ENCODE data around the gene SMC1B. TPM values are rescaled to one million over a fixed set of nuclear protein-coding genes. Genes with fewer than 3 reads are reported as not detected.
"Not testable (repeated sequence)": the region's sequence is repeated elsewhere in the genome, so short reads cannot be mapped to it uniquely, and the experiment has no call there.

The SMC1B gene
- total RNA-seq, 1 donor from 2014 or later = 0.06 TPM

GRCh38 chr22:45450921-45451651 is 37.7 kb upstream of the SMC1B start:
- Mint-ChIP-seq H3K9me3 (no peaks in the 10 kb centered on the region), H3K27me3 (ENCODE audit: insufficient read depth, low read depth) (peaks cover 13% of the 10 kb centered on the region), H3K4me1 (peaks cover 12% of the 10 kb centered on the region), H3K36me3 (no peaks in the 10 kb centered on the region), H3K27ac (no peak overlapping the region), H3K4me3 (no peak overlapping the region)
- Histone ChIP-seq H3K27me3 (no peaks in the 10 kb centered on the region), H3K9me3 (ENCODE audit: low read depth) (no peaks in the 10 kb centered on the region), H3F3A (ENCODE audit: low read depth) (no peaks in the 10 kb centered on the region), H3K27ac (no peak overlapping the region), H3K4me3 (no peak overlapping the region), H3K4me2 (no peak overlapping the region), H3K4me1 (no peaks in the 10 kb centered on the region), H3K36me3 (no peaks in the 10 kb centered on the region), H3K9ac (no peak overlapping the region), H3K79me2 (ENCODE audit: low read depth) (no peaks in the 10 kb centered on the region), H2AFZ (replicated peaks) (no peak overlapping the region), H4K20me1 (ENCODE audit: low read depth) (no peaks in the 10 kb centered on the region)
- TF ChIP-seq EZH2 (IDR thresholded peaks at IDR 0.05) = no peak
- TF ChIP-seq, protein P1, sequence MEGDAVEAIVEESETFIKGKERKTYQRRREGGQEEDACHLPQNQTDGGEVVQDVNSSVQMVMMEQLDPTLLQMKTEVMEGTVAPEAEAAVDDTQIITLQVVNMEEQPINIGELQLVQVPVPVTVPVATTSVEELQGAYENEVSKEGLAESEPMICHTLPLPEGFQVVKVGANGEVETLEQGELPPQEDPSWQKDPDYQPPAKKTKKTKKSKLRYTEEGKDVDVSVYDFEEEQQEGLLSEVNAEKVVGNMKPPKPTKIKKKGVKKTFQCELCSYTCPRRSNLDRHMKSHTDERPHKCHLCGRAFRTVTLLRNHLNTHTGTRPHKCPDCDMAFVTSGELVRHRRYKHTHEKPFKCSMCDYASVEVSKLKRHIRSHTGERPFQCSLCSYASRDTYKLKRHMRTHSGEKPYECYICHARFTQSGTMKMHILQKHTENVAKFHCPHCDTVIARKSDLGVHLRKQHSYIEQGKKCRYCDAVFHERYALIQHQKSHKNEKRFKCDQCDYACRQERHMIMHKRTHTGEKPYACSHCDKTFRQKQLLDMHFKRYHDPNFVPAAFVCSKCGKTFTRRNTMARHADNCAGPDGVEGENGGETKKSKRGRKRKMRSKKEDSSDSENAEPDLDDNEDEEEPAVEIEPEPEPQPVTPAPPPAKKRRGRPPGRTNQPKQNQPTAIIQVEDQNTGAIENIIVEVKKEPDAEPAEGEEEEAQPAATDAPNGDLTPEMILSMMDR (IDR thresholded peaks at IDR 0.05) = no peak
- no peak for TF ChIP-seq EZH2phosphoT487 (IDR thresholded peaks at IDR 0.05)
- DNase-seq (ENCODE audit: low spot score) = no peak

DNA sequence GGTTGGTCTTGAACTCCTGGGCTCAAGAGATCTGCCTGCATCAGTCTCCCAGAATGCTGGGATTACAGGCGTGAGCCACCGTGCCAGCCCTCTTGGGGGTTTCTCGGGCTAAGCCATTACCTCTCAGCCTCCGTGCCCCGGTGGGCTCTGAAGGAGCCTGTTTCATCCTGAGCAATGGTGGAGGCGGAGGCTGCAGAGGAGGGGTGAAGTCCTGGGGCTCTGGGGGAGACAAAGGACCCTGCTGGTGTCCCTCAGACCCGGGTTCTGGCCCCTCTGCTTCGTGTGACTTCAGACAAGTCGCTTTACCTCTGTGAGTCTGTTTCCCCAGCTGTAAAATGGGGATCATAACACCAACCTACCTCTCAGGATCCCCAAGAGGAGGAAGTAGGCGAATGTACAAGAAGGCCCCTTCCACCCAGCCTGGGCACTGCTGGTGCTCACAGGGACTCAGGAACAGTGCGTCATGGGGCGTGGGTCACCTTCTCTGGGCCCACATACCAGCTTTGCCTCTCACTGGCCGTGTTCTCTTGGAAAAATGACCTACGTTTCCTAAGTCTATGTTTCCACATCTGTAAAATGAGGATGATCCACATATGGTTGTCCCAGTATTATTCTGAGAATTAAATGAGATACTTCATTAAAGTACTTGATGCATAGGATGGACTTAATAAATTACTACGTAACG is 36.8 kb upstream of the SMC1B start:
- Histone ChIP-seq H3F3A (ENCODE audit: low read depth) (no peaks in the 10 kb centered on the region), H3K4me3 (no peak overlapping the region), H2AFZ (replicated peaks) (no peak overlapping the region), H4K20me1 (ENCODE audit: low read depth) (no peaks in the 10 kb centered on the region), H3K27me3 (no peaks in the 10 kb centered on the region), H3K36me3 (no peaks in the 10 kb centered on the region), H3K79me2 (ENCODE audit: low read depth) (no peaks in the 10 kb centered on the region), H3K27ac (no peak overlapping the region), H3K4me2 (no peak overlapping the region), H3K9ac (no peak overlapping the region), H3K4me1 (no peaks in the 10 kb centered on the region), H3K9me3 (ENCODE audit: low read depth) (no peaks in the 10 kb centered on the region)
- peaks cover 10% of the 10 kb centered on the region for H3K27me3 Mint-ChIP-seq (ENCODE audit: insufficient read depth, low read depth)
- no peaks in the 10 kb centered on the region for H3K36me3 Mint-ChIP-seq
- no peak for DNase-seq (ENCODE audit: low spot score)
- TF ChIP-seq, protein P1 (IDR thresholded peaks at IDR 0.05) = no peak
- no peak for TF ChIP-seq EZH2 (IDR thresholded peaks at IDR 0.05)
- TF ChIP-seq EZH2phosphoT487 (IDR thresholded peaks at IDR 0.05) = no peak
- peaks cover 6% of the 10 kb centered on the region for H3K4me1 Mint-ChIP-seq
- H3K9me3 Mint-ChIP-seq = no peaks in the 10 kb centered on the region
- H3K27ac Mint-ChIP-seq = no peak overlapping the region
- no peak overlapping the region for H3K4me3 Mint-ChIP-seq

- H3K9me3 ChIP-seq (ENCODE audit: low read depth); H3K4me1 Mint-ChIP-seq; H3K27ac ChIP-seq: not testable (repeated sequence)
Observed at GRCh38 chr22:45449442-45449841, 36.0 kb upstream of the SMC1B start.

DNA sequence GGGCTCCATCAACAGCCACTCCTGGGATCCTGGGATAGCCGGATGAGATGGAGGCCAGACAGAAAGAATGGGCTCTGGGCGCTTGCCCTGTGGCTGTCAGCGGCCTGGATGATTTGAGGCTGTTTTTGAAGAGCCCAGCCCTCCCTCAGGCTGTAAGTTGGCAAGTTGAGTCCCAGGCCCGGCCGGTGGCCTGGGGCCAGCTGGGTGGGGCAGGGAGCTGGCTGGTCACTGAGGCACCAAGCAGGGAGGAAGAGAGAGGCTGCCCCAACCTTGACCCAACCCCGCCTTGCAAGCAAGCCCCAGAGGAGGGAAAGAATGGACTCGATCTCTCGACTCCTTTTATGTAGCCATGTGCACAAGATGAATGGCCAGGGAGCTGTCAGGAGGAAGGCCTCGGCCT is 35.0 kb upstream of the SMC1B start:
- peaks cover 11% of the 10 kb centered on the region for H3K27me3 Mint-ChIP-seq (ENCODE audit: insufficient read depth, low read depth)
- H3K27me3 ChIP-seq = no peaks in the 10 kb centered on the region
- no peaks in the 10 kb centered on the region for H3K4me1 ChIP-seq
- H3K9me3 ChIP-seq (ENCODE audit: low read depth) = no peaks in the 10 kb centered on the region
- no peaks in the 10 kb centered on the region for H3K4me1 Mint-ChIP-seq
- no peak overlapping the region for H3K27ac Mint-ChIP-seq
- no peaks in the 10 kb centered on the region for H3K79me2 ChIP-seq (ENCODE audit: low read depth)
- no peak overlapping the region for H3K4me3 Mint-ChIP-seq
- no peaks in the 10 kb centered on the region for H3K36me3 Mint-ChIP-seq
- H3K9me3 Mint-ChIP-seq = no peaks in the 10 kb centered on the region
- H2AFZ ChIP-seq (replicated peaks) = no peak overlapping the region
- TF ChIP-seq, protein P1 (IDR thresholded peaks at IDR 0.05) = no peak
- TF ChIP-seq EZH2phosphoT487 (IDR thresholded peaks at IDR 0.05) (no peak), EZH2 (IDR thresholded peaks at IDR 0.05) (no peak)
- H4K20me1 ChIP-seq (ENCODE audit: low read depth) = no peaks in the 10 kb centered on the region
- H3K4me3 ChIP-seq = no peak overlapping the region
- H3F3A ChIP-seq (ENCODE audit: low read depth) = no peaks in the 10 kb centered on the region
- H3K4me2 ChIP-seq = no peak overlapping the region
- H3K27ac ChIP-seq = no peak overlapping the region
- H3K9ac ChIP-seq = no peak overlapping the region
- no peak for DNase-seq (ENCODE audit: low spot score)
- no peaks in the 10 kb centered on the region for H3K36me3 ChIP-seq

More at GRCh38 chr22:45449442-45449841, 36.0 kb upstream of the SMC1B start:
- not testable (repeated sequence) for H3K79me2 ChIP-seq (ENCODE audit: low read depth); H3K9me3 Mint-ChIP-seq; DNase-seq (ENCODE audit: low spot score); H3K4me3 ChIP-seq; H4K20me1 ChIP-seq (ENCODE audit: low read depth); H3K4me3 Mint-ChIP-seq; H3K4me1 ChIP-seq; H3F3A ChIP-seq (ENCODE audit: low read depth); H3K9ac ChIP-seq; H3K36me3 ChIP-seq; H3K27ac Mint-ChIP-seq; H3K27me3 ChIP-seq; H3K4me2 ChIP-seq; H3K36me3 Mint-ChIP-seq; H2AFZ ChIP-seq (replicated peaks)
- peaks cover 12% of the 10 kb centered on the region for H3K27me3 Mint-ChIP-seq (ENCODE audit: insufficient read depth, low read depth)

DNA sequence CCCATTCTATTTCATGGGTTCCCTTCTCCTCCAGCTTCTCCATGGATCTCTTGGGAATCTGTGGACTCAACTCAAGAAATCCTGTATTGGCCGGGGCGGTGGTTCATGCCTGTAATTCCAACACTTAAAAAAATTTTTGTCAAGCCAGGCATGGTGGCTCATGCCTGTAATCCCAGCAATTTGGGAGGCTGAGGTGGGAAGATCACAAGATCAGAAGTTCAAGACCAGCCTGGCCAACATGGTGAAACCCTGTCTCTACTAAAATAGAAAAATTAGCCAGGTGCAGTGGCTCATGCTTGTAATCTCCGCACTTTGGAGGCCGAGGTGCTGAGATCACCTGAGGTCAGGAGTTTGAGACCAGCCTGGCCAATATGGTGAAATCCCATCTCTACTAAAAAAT is 34.2 kb upstream of the SMC1B start:
- not testable (repeated sequence) for H3K27me3 ChIP-seq; H3K79me2 ChIP-seq (ENCODE audit: low read depth); H3K9ac ChIP-seq; H4K20me1 ChIP-seq (ENCODE audit: low read depth); H3K4me3 ChIP-seq; H3K9me3 Mint-ChIP-seq; DNase-seq (ENCODE audit: low spot score); H3F3A ChIP-seq (ENCODE audit: low read depth); H3K4me2 ChIP-seq; H3K27ac Mint-ChIP-seq; H3K36me3 ChIP-seq; H3K36me3 Mint-ChIP-seq; H3K4me3 Mint-ChIP-seq; H3K27ac ChIP-seq; H2AFZ ChIP-seq (replicated peaks); H3K4me1 Mint-ChIP-seq; H3K4me1 ChIP-seq; H3K9me3 ChIP-seq (ENCODE audit: low read depth)
- peaks cover 12% of the 10 kb centered on the region for H3K27me3 Mint-ChIP-seq (ENCODE audit: insufficient read depth, low read depth)

All from neural progenitor cell (in vitro differentiated cells).